IMR-90 (cell line): ENCODE data around the gene PGS1. TPM values are rescaled to one million over a fixed set of nuclear protein-coding genes. Genes with fewer than 3 reads are reported as not detected.
A peak's percentile ranks its signal among the peaks of the same experiment; 100 is the strongest.

Experiments used
- ATAC-seq: fragments of 200-7000 bp; cut with Tn5 transposase; 2 replicates; pipeline ENCODE4 v1.9.1; 2020; ENCODE audit warnings: low read depth, mild to moderate bottlenecking, moderate library complexity
- BruUV-seq: library from RNA; stranded (reverse); fragments of 400-500 nt; replicated peaks from 2 replicates; lab custom pipeline; 2021; lab: Mats Ljungman, UMichigan
- CTCF ChIA-PET: fragments of 300-600 bp; formaldehyde crosslinking; extraction: SDS; loops from one replicate; lab custom pipeline; 2021; ENCODE audit warnings: antibody characterized with exemption; lab: Yijun Ruan, JAX
- POLR2A ChIA-PET: fragments of 300-600 bp; sonication (Branson Sonifier 250); formaldehyde crosslinking; loops from one replicate; lab custom pipeline; 2022; ENCODE audit warnings: antibody characterized with exemption; ENCODE audit not compliant: unreplicated experiment; lab: Charles Lee
- DNase-seq: peaks from one replicate; pipeline ENCODE4 v3.0.0; 2013
- H2AFZ ChIP-seq: replicated peaks from 2 replicates; pipeline ENCODE3; 2013; ENCODE audit warnings: low read length, mild to moderate bottlenecking; ENCODE audit not compliant: poor library complexity
- H2AK5ac ChIP-seq: 2 replicates; pipeline ENCODE4 v1.6.1; 2013; ENCODE audit warnings: low read depth, low read length, inconsistent platforms
- H2AK9ac ChIP-seq: replicated peaks from 2 replicates; pipeline ENCODE3; 2013; ENCODE audit warnings: mild to moderate bottlenecking, low read depth, low read length, moderate library complexity; ENCODE audit not compliant: poor library complexity
- H2BK120ac ChIP-seq: 2 replicates; pipeline ENCODE4 v1.6.1; 2013; ENCODE audit warnings: low read depth, low read length, inconsistent platforms
- H2BK15ac ChIP-seq: 3 replicates; pipeline ENCODE4 v1.6.1; 2013; ENCODE audit warnings: low read depth, low read length, inconsistent platforms
- H2BK20ac ChIP-seq: 2 replicates; pipeline ENCODE4 v1.6.1; 2013; ENCODE audit warnings: low read depth, mild to moderate bottlenecking, inconsistent platforms, low read length, moderate library complexity
- H2BK5ac ChIP-seq: 2 replicates; pipeline ENCODE4 v1.6.1; 2013; ENCODE audit warnings: mild to moderate bottlenecking, low read depth, low read length, inconsistent platforms; ENCODE audit not compliant: poor library complexity, severe bottlenecking
- H3K14ac ChIP-seq: replicated peaks from 2 replicates; pipeline ENCODE4 v1.6.1; 2013; ENCODE audit warnings: low read depth, low read length, inconsistent platforms
- H3K18ac ChIP-seq: 2 replicates; pipeline ENCODE4 v1.6.1; 2013; ENCODE audit warnings: low read depth, low read length, control low read depth
- H3K23ac ChIP-seq: 2 replicates; pipeline ENCODE4 v1.6.1; 2013; ENCODE audit warnings: low read depth, low read length, inconsistent platforms
- H3K27ac ChIP-seq: 2 replicates; pipeline ENCODE4 v1.5.1; 2013; ENCODE audit warnings: mild to moderate bottlenecking, control low read depth, low read length; ENCODE audit not compliant: insufficient read depth
- H3K27me3 ChIP-seq: 2 replicates; pipeline ENCODE4 v1.6.1; 2013; ENCODE audit warnings: low read length; ENCODE audit not compliant: control insufficient read depth, insufficient read depth
- H3K36me3 ChIP-seq: 2 replicates; pipeline ENCODE4 v1.6.1; 2013; ENCODE audit warnings: low read length, mixed read lengths; ENCODE audit not compliant: control insufficient read depth, insufficient read depth
- H3K4ac ChIP-seq: 2 replicates; pipeline ENCODE4 v1.6.1; 2013; ENCODE audit warnings: low read depth, low read length, inconsistent platforms
- H3K4me1 ChIP-seq: 2 replicates; pipeline ENCODE4 v1.6.1; 2013; ENCODE audit warnings: low read length, mixed read lengths; ENCODE audit not compliant: control insufficient read depth, insufficient read depth
- H3K4me2 ChIP-seq: 2 replicates; pipeline ENCODE4 v1.6.1; 2013; ENCODE audit warnings: low read depth, mild to moderate bottlenecking, control low read depth, low read length, moderate library complexity
- H3K4me3 ChIP-seq: 2 replicates; pipeline ENCODE4 v1.5.1; 2013; ENCODE audit warnings: low read depth, mild to moderate bottlenecking, control low read depth, low read length, moderate library complexity; ENCODE audit not compliant: insufficient read depth
- H3K56ac ChIP-seq: 2 replicates; pipeline ENCODE4 v1.6.1; 2013; ENCODE audit warnings: low read length, inconsistent platforms; ENCODE audit not compliant: insufficient read depth; ENCODE audit errors: extremely low read depth
- H3K79me1 ChIP-seq, 2 experiments: 2 replicates each; pipeline ENCODE4 v1.6.1; 2013; ENCODE audit warnings: low read length in 2 of 2, inconsistent platforms in 1 of 2, low read depth in 1 of 2
- H3K9ac ChIP-seq: 2 replicates; pipeline ENCODE4 v1.6.1; 2013; ENCODE audit warnings: low read depth, low read length, control low read depth
- H3K9me1 ChIP-seq: 2 replicates; pipeline ENCODE4 v1.6.1; 2013; ENCODE audit warnings: low read length, inconsistent platforms; ENCODE audit not compliant: insufficient read depth
- H3K9me3 ChIP-seq: 2 replicates; pipeline ENCODE4 v1.6.1; 2013; ENCODE audit warnings: low read length; ENCODE audit not compliant: control insufficient read depth, insufficient read depth
- H4K20me1 ChIP-seq: 2 replicates; pipeline ENCODE4 v1.6.1; 2013; ENCODE audit warnings: low read length, inconsistent platforms; ENCODE audit not compliant: insufficient read depth
- H4K5ac ChIP-seq: 2 replicates; pipeline ENCODE4 v1.6.1; 2013; ENCODE audit warnings: mild to moderate bottlenecking, low read depth, low read length, control low read depth
- H4K8ac ChIP-seq, 2 experiments: 2 replicates each; pipeline ENCODE4 v1.6.1; 2013; ENCODE audit warnings: low read depth in 2 of 2, low read length in 2 of 2, control low read depth in 1 of 2, inconsistent platforms in 1 of 2
- H4K91ac ChIP-seq: 2 replicates; pipeline ENCODE4 v1.6.1; 2013; ENCODE audit warnings: low read depth, low read length, inconsistent platforms; ENCODE audit not compliant: insufficient read depth
- CHD1 ChIP-seq: IDR thresholded peaks from 2 replicates; pipeline ENCODE4 v1.6.1; 2012; ENCODE audit warnings: low read depth, low read length, improper control_type of control experiment
- CTCF ChIP-seq: conservative IDR thresholded peaks from 2 replicates; pipeline ENCODE4 v1.5.1; 2012; ENCODE audit warnings: mild to moderate bottlenecking, low read depth, low read length, improper control_type of control experiment
- MAFK ChIP-seq: IDR thresholded peaks from 2 replicates; pipeline ENCODE4 v1.6.1; 2012; ENCODE audit warnings: low read depth, low read length, improper control_type of control experiment
- MAZ ChIP-seq: IDR thresholded peaks from 2 replicates; pipeline ENCODE4 v1.6.1; 2012; ENCODE audit warnings: low read depth, mild to moderate bottlenecking, low read length, improper control_type of control experiment, moderate library complexity, borderline replicate concordance
- WGBS, 2 experiments: methylation state at CpG; one replicate each; pipeline versions ENCODE4 v1.1.5 to v1.1.7; 2013; ENCODE audit warnings: missing lambda C conversion rate in 2 of 2; ENCODE audit not compliant: insufficient read length in 1 of 2; ENCODE audit errors: extremely low coverage in 2 of 2; 5-methylcytosine and 5-hydroxymethylcytosine counted together
- dilution Hi-C: fragments of 300-500 bp; cut with HindIII; formaldehyde crosslinking; loops from one replicate; pipeline ENCODE4 v1.14.3; 2018; ENCODE audit warnings: low sequenced_read_pairs; ENCODE audit not compliant: unreplicated experiment
- in situ Hi-C: fragments of 300-500 bp; cut with MboI; formaldehyde crosslinking; loops from 3 replicates; pipeline ENCODE4 v1.14.3; 2019; ENCODE audit warnings: low sequenced_read_pairs, inconsistent platforms, mixed read lengths
- intact Hi-C: fragments of 100-400 bp; cut with micrococcal nuclease; formaldehyde crosslinking; loops from 2 replicates; pipeline ENCODE4 v1.10.0; 2022
- polyA plus RNA-seq, 3 experiments: library from polyadenylated mRNA; depleted of rRNA; stranded (reverse); fragments of >200 nt; gene quantifications; 2 replicates each; pipeline ENCODE4 v1.2.3, GENCODE V29; 2012; ENCODE audit warnings: low replicate concordance in 1 of 3
- total RNA-seq: library from RNA; depleted of rRNA; stranded (reverse); fragments of >200 nt; gene quantifications from 2 replicates; pipeline ENCODE4 v1.2.3, GENCODE V29; 2012

Gene PGS1
- total and polyA plus RNA-seq, 2 of the 4 experiments (the other 2 are of a cell fraction), result 18.5 to 43.2 TPM

- peak overlapping the region; percentile 97 for H3K9ac ChIP-seq
- peaks cover 5 to 33% of the 10 kb centered on the region in 2 experiments; a peak in 2 of 4 replicates for H3K79me1 ChIP-seq
- H2BK5ac ChIP-seq, result peak overlapping the region; percentile 92
- peak overlapping the region; percentile 87 for H3K14ac ChIP-seq
- no peaks in the 10 kb centered on the region for H3K27me3 ChIP-seq
- POLR2A ChIA-PET, result interaction anchor here (0.6 to 1.1 kb wide), 3 partner anchors 31 to 73 kb away, joined by 3 read pairs; no protein-coding TSS in a partner anchor
- peak overlapping the region; percentile 94 for H3K4me3 ChIP-seq
- DNase-seq (no peak), ATAC-seq (peak; percentile 2)
- H3K56ac ChIP-seq, result peak overlapping the region; percentile 87
- H2AK5ac ChIP-seq, result peak overlapping the region; percentile 29
- peaks cover 8% of the 10 kb centered on the region; the same call in 1 of the 2 replicates for H3K9me1 ChIP-seq
- H4K91ac ChIP-seq, result peak overlapping the region; percentile 71
- in situ Hi-C loops, result loop anchor here (5.0 kb wide), 1 partner anchor 67 kb away; no protein-coding TSS in a partner anchor
- TF ChIP-seq MAZ (no peak), MAFK (no peak), CHD1 (peak; percentile 73; the same call in 1 of the 2 replicates), CTCF (no peak)
- 0 out of 2 replicates have a peak overlapping the region, but pooled peaks have one; percentile 52 for H2BK20ac ChIP-seq
- H4K20me1 ChIP-seq, result peaks cover 49% of the 10 kb centered on the region
- H2AFZ ChIP-seq, result peak overlapping the region; percentile 91
- H3K9me3 ChIP-seq, result no peaks in the 10 kb centered on the region
- peak overlapping the region; percentile 97 for H3K23ac ChIP-seq
- peak overlapping the region; percentile 49; the same call in 1 of the 2 replicates for H3K18ac ChIP-seq
- intact Hi-C loops, result no loop called here
- peaks cover 31% of the 10 kb centered on the region for H3K36me3 ChIP-seq
- H2AK9ac ChIP-seq, result peak overlapping the region; percentile 96
- H3K4me2 ChIP-seq, result peak overlapping the region; percentile 10; the same call in 1 of the 2 replicates
- TSS peak; percentile 55 for BruUV-seq
- dilution Hi-C loops, result no loop called here
- peak overlapping the region; percentile 14; the same call in 1 of the 2 replicates for H4K5ac ChIP-seq
- H3K27ac ChIP-seq, result peak overlapping the region; percentile 97
- no peak overlapping the region for H2BK15ac ChIP-seq
- H3K4me1 ChIP-seq, result peaks cover 14% of the 10 kb centered on the region
- H2BK120ac ChIP-seq, result peak overlapping the region; percentile 64
- peak overlapping the region; percentile 77 for H3K4ac ChIP-seq
- peak overlapping the region in 1 of 2 experiments; percentile 66; a peak in 1 of 4 replicates for H4K8ac ChIP-seq
- 0% methylated on average over 14 of the region's 70 CpGs; no CpG with 5 or more reads in 1 of the 2 experiments for WGBS, 2 experiments
- CTCF ChIA-PET, result interaction anchor here (1.6 kb wide), 1 partner anchor 65 kb away, joined by 5 read pairs; no protein-coding TSS in a partner anchor
Measured at GRCh38 chr17:78359321-78359996, 19.0 kb upstream of the PGS1 start.
